Stomach (tissue), 4 donors: ENCODE results near the gene AFAP1L1.

Experiments used
- EP300 ChIP-seq: sonication (generic); formaldehyde crosslinking; IDR thresholded peaks from one replicate; pipeline ENCODE4 v1.6.1; 2017; ENCODE audit warnings: antibody characterized with exemption
- POLR2A ChIP-seq, 4 donors: fragments of 450-650 bp; IDR thresholded peaks; one replicate each; pipeline ENCODE4 v1.6.1; 2016; ENCODE audit warnings: antibody characterized with exemption in 4 of 4, control low read depth in 2 of 4, mild to moderate bottlenecking in 1 of 4, moderate library complexity in 1 of 4
- POLR2AphosphoS5 ChIP-seq, 3 donors: sonication (generic); formaldehyde crosslinking; IDR thresholded peaks; one replicate each; pipeline ENCODE4 v1.6.1; 2016; ENCODE audit warnings: antibody characterized with exemption in 3 of 3
- TF ChIP-seq, protein P1 (sequence below), 7 experiments: fragments of 450-650 bp in 4 of 7; fragments of 200-600 bp in 3 of 7; sonication (generic) in 3 of 7; IDR thresholded peaks; one replicate each; pipeline ENCODE4 v1.5.1; 2016 to 2019; ENCODE audit warnings: antibody characterized with exemption in 7 of 7, control low read depth in 2 of 7, mild to moderate bottlenecking in 1 of 7

DNA sequence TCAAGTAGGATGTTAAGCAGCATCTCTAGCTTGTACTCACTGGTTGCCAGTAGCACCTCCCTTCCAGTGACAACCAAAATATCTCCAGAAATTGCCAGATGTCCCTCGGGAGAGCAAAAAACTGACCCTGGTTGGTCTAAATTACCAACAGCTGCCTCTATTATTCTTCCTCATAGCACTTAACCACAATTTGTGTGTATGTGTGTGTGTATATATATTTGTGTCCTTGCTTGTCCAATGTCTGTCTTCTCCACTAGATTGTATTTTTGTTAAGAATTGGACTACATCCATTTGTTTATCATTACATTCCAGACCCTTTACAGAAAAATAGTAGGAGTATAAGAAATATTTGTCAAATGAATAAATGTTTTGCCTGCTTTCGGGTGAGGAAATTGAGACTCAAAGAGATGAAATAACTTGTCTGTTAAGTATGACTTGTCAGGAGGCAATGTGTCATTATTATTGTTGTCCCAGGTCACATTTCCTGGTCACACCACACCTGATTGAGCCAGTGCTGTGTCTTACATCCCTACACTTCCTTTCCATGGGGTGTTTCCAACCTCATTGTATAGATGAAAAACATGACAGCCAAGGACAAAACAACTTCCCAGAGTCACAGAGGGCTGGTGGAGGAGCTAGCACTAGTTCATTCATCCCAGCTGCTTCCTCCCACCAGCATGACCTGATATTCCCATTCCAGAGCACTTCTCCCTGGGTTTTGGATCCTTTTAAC, 62.2 kb downstream of the AFAP1L1 start:
- TF ChIP-seq POLR2AphosphoS5 (IDR thresholded peaks at IDR 0.05) (no peak), POLR2A (IDR thresholded peaks at IDR 0.05) (no peak), EP300 (no peak)
- TF ChIP-seq, protein P1, sequence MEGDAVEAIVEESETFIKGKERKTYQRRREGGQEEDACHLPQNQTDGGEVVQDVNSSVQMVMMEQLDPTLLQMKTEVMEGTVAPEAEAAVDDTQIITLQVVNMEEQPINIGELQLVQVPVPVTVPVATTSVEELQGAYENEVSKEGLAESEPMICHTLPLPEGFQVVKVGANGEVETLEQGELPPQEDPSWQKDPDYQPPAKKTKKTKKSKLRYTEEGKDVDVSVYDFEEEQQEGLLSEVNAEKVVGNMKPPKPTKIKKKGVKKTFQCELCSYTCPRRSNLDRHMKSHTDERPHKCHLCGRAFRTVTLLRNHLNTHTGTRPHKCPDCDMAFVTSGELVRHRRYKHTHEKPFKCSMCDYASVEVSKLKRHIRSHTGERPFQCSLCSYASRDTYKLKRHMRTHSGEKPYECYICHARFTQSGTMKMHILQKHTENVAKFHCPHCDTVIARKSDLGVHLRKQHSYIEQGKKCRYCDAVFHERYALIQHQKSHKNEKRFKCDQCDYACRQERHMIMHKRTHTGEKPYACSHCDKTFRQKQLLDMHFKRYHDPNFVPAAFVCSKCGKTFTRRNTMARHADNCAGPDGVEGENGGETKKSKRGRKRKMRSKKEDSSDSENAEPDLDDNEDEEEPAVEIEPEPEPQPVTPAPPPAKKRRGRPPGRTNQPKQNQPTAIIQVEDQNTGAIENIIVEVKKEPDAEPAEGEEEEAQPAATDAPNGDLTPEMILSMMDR (IDR thresholded peaks at IDR 0.05), result no peak
